Testis (tissue), 3 donors: ENCODE results near the gene MT1M. TPM values are rescaled to one million over a fixed set of nuclear protein-coding genes. Genes with fewer than 3 reads are reported as not detected.

ENCODE experiments used
- DNase-seq: peaks from one replicate; pipeline ENCODE4 v3.0.0-alpha.2; 2019
- H3K27ac ChIP-seq, 2 donors: fragments of 200-600 bp; sonication (generic); one replicate each; pipeline ENCODE4 v1.5.1; 2019
- H3K27me3 ChIP-seq: fragments of 200-600 bp; sonication (generic); one replicate; pipeline ENCODE4 v1.5.1; 2019
- H3K36me3 ChIP-seq: fragments of 200-600 bp; sonication (generic); one replicate; pipeline ENCODE4 v1.5.1; 2017; ENCODE audit warnings: low read depth; ENCODE audit errors: missing control alignments
- H3K4me1 ChIP-seq: fragments of 200-600 bp; sonication (generic); one replicate; pipeline ENCODE4 v1.5.1; 2019
- H3K4me3 ChIP-seq, 2 donors: fragments of 200-600 bp; sonication (generic); one replicate each; pipeline ENCODE4 v1.5.1; 2017 to 2019
- H3K9me3 ChIP-seq: fragments of 200-600 bp; sonication (generic); one replicate; pipeline ENCODE4 v1.5.1; 2017
- POLR2A ChIP-seq: fragments of 450-650 bp; IDR thresholded peaks from one replicate; pipeline ENCODE4 v1.6.1; 2017; ENCODE audit warnings: antibody characterized with exemption, mild to moderate bottlenecking, moderate library complexity
- WGBS, 2 donors: methylation state at CpG; one replicate each; pipeline ENCODE4 v1.1.5; 2018; 5-methylcytosine and 5-hydroxymethylcytosine counted together
- intact Hi-C: fragments of 100-400 bp; cut with DNase I; formaldehyde crosslinking; loops from one replicate; pipeline ENCODE4 v1.15.1; 2023; ENCODE audit warnings: low total_unique reads
- polyA plus RNA-seq: library from polyadenylated mRNA; stranded (reverse); fragments of 350-450 nt; fragmentation: Illumina TruSeq; extraction: RNeasy Lipid Tissue Mini Kit (QIAGEN cat#74804); gene quantifications from one replicate; pipeline ENCODE4 v1.2.3, GENCODE V29; 2014; ENCODE audit warnings: low read depth, low replicate concordance; ENCODE audit not compliant: insufficient read depth
- total RNA-seq, 2 donors: library from RNA; depleted of rRNA; stranded (reverse); fragments of >200 nt; gene quantifications; one replicate each; pipeline ENCODE4 v1.2.3, GENCODE V29; 2016
- TF ChIP-seq, protein P1 (sequence below), 3 experiments: fragments of 450-650 bp in 2 of 3; fragments of 200-600 bp in 1 of 3; sonication (generic) in 1 of 3; IDR thresholded peaks; one replicate each; pipeline ENCODE4 v1.5.1; 2016 to 2019; ENCODE audit warnings: antibody characterized with exemption in 3 of 3, mild to moderate bottlenecking in 2 of 3, moderate library complexity in 1 of 3

MT1M gene
- total and polyA plus RNA-seq, 3 donors from 2014 or later: 2.2 to 3.7 (median 2.6) TPM

- Histone ChIP-seq H3K27me3 (no peaks in the 10 kb centered on the region), H3K27ac (no peak overlapping the region), H3K4me1 (no peaks in the 10 kb centered on the region), H3K36me3 (no peaks in the 10 kb centered on the region), H3K9me3 (no peaks in the 10 kb centered on the region), H3K4me3 (no peak overlapping the region)
- TF ChIP-seq POLR2A: no peak
- TF ChIP-seq, protein P1, sequence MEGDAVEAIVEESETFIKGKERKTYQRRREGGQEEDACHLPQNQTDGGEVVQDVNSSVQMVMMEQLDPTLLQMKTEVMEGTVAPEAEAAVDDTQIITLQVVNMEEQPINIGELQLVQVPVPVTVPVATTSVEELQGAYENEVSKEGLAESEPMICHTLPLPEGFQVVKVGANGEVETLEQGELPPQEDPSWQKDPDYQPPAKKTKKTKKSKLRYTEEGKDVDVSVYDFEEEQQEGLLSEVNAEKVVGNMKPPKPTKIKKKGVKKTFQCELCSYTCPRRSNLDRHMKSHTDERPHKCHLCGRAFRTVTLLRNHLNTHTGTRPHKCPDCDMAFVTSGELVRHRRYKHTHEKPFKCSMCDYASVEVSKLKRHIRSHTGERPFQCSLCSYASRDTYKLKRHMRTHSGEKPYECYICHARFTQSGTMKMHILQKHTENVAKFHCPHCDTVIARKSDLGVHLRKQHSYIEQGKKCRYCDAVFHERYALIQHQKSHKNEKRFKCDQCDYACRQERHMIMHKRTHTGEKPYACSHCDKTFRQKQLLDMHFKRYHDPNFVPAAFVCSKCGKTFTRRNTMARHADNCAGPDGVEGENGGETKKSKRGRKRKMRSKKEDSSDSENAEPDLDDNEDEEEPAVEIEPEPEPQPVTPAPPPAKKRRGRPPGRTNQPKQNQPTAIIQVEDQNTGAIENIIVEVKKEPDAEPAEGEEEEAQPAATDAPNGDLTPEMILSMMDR (IDR thresholded peaks at IDR 0.05): no peak
- WGBS, 2 donors: 97 to 100% methylated on average over 2 of the region's 2 CpGs
- no peak for DNase-seq
- intact Hi-C loops: no loop called here
Measured at GRCh38 chr16:56623637-56624036, 8.8 kb upstream of the MT1M start.

GRCh38 chr16:56625140-56625942 lies 7.1 kb upstream of the MT1M start, which contains the start of gene MT1E:
MT1E (plus strand) TSS chr16:56625781; CDS start chr16:56625852, 71 bp downstream.
- 3 to 4% methylated on average over 33 to 62 of the region's 62 CpGs for WGBS, 2 donors
- intact Hi-C loops: no loop called here
- H3K9me3 ChIP-seq: no peaks in the 10 kb centered on the region
- DNase-seq: peak; percentile 54
- no peaks in the 10 kb centered on the region for H3K36me3 ChIP-seq
- H3K27ac ChIP-seq: peak within 1 kb of the TSS; percentile 44 to 84
- H3K27me3 ChIP-seq: no peaks in the 10 kb centered on the region
- peak within 1 kb of the TSS; percentile 49 to 66 for H3K4me3 ChIP-seq
- no peaks in the 10 kb centered on the region for H3K4me1 ChIP-seq
- TF ChIP-seq POLR2A: no peak
- TF ChIP-seq, protein P1 (IDR thresholded peaks at IDR 0.05): no peak

GRCh38 chr16:56625943-56626654 lies 6.4 kb upstream of the MT1M start:
- no peaks in the 10 kb centered on the region for H3K27me3 ChIP-seq
- H3K4me3 ChIP-seq: peak overlapping the region; percentile 49 to 66
- H3K4me1 ChIP-seq: no peaks in the 10 kb centered on the region
- TF ChIP-seq, protein P1 (IDR thresholded peaks at IDR 0.05): no peak
- TF ChIP-seq POLR2A: no peak
- intact Hi-C loops: no loop called here
- peak; percentile 74 for DNase-seq
- no peaks in the 10 kb centered on the region for H3K9me3 ChIP-seq
- H3K27ac ChIP-seq: peak overlapping the region; percentile 44 to 84
- 23 to 27% methylated on average over 7 to 16 of the region's 16 CpGs for WGBS, 2 donors
- no peaks in the 10 kb centered on the region for H3K36me3 ChIP-seq

GRCh38 chr16:56626685-56627084 lies 5.8 kb upstream of the MT1M start:
- Histone ChIP-seq H3K4me3 (no peak overlapping the region), H3K27me3 (no peaks in the 10 kb centered on the region), H3K27ac (no peak overlapping the region), H3K4me1 (peaks cover under 1% of the 10 kb centered on the region), H3K9me3 (no peaks in the 10 kb centered on the region), H3K36me3 (no peaks in the 10 kb centered on the region)
- no peak for DNase-seq
- TF ChIP-seq, protein P1 (IDR thresholded peaks at IDR 0.05): no peak
- no peak for TF ChIP-seq POLR2A
- 77 to 78% methylated on average over 7 of the region's 7 CpGs for WGBS, 2 donors
- intact Hi-C loops: no loop called here
